HG02981 (cell line): ENCODE results near the gene FAAP100.

ENCODE experiments used
- ATAC-seq: cut with Tn5 transposase; IDR thresholded peaks from one replicate; pipeline ENCODE4 v1.9.1; 2021; ENCODE audit warnings: mild to moderate bottlenecking, moderate library complexity; ENCODE audit not compliant: unreplicated experiment

Gene FAAP100

GRCh38 chr17:81526662-81527571 is 25.2 kb downstream of the FAAP100 start:
- ATAC-seq, result no peak

- ATAC-seq, result no peak
These were observed 27.3 kb downstream of the FAAP100 start for GRCh38 chr17:81524865-81525159.

GRCh38 chr17:81524039-81524864 is 27.9 kb downstream of the FAAP100 start:
- ATAC-seq, result no peak

- no peak for ATAC-seq
These were observed 28.6 kb downstream of the FAAP100 start for GRCh38 chr17:81523402-81524038.

- ATAC-seq, result no peak
These were observed 29.4 kb downstream of the FAAP100 start for GRCh38 chr17:81522491-81523401.

- no peak for ATAC-seq
These were observed 31.9 kb downstream of the FAAP100 start for GRCh38 chr17:81520021-81520901.

GRCh38 chr17:81519284-81520020 is 32.7 kb downstream of the FAAP100 start:
- no peak for ATAC-seq

GRCh38 chr17:81518785-81519283 is 33.3 kb downstream of the FAAP100 start:
- no peak for ATAC-seq

- no peak for ATAC-seq
These were observed 33.9 kb downstream of the FAAP100 start for GRCh38 chr17:81518113-81518784.

GRCh38 chr17:81517339-81518112 is 34.6 kb downstream of the FAAP100 start:
- peak; percentile 34 for ATAC-seq

- no peak for ATAC-seq
These were observed 35.2 kb downstream of the FAAP100 start for GRCh38 chr17:81517009-81517338.

- no peak for ATAC-seq
These were observed 35.7 kb downstream of the FAAP100 start for GRCh38 chr17:81516439-81516838.

GRCh38 chr17:81515530-81516041 is 36.6 kb downstream of the FAAP100 start:
- no peak for ATAC-seq

GRCh38 chr17:81514739-81515529 is 37.2 kb downstream of the FAAP100 start:
- ATAC-seq, result peak; percentile 18

- ATAC-seq, result no peak
These were observed 37.7 kb downstream of the FAAP100 start for GRCh38 chr17:81514489-81514738.

- ATAC-seq, result no peak
These were observed 38.2 kb downstream of the FAAP100 start for GRCh38 chr17:81513753-81514488.
